ENCODE data around the gene TMED5. TPM values are rescaled to one million over a fixed set of nuclear protein-coding genes. Genes with fewer than 3 reads are reported as not detected.

TMED5 gene
- total RNA-seq, 4 donors from 2014 or later = 28.7 to 47.9 (median 39.1) TPM

DNA sequence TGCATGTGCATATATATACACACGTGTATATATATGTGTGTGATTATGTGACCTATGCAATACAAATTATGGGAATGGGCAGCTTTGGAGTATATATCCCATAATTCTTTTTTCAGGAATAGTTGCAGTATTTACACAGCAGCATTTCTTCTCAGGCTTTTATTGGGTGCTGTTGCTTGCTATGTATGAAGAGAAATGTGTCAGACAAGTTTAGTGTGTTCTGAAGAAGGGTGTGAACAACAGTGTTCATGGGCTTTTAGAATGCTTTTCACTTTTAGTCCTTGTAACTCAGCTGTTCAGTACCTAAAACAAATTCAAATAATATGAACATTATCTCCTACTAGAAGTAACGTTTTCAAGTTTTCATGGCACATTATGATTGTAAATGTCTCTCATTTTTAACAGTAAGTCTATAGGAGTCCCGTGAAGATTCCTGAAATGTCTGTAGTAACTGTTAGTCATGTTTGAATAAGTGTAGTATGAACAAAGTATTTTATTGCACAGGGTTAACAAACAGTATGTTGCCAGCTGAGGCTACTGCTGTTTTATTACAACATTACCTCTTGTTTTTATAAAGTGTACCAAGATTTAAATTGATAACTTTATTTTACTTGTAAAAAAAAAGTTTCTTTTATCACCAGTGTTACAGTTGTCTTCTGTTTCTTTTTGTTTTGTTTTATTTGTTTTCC lies 42.5 kb downstream of the TMED5 start:
- 51 to 60% methylated on average over 3 of the region's 3 CpGs for WGBS, 2 donors

DNA sequence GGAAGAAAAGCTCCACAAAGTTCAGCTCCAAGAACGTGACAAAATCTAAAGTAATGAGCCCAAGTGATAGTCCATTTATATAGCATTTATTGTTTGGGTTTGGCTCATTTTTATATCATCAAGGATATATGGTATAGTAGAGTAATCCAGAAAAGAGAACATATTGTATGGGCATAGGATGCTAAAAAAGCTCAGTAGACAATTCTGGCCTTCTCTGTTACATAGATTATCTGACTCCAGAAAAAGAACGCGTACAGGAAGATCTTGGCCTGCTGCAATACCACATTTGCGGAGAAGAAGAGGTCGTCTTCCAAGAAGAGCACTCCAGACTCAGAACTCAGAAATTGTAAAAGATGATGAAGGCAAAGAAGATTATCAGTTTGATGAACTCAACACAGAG lies 43.8 kb downstream of the TMED5 start:
- Histone ChIP-seq H3K27me3 (no peaks in the 10 kb centered on the region), H3K9me3 (no peaks in the 10 kb centered on the region), H3K36me3 (peaks cover 0 to 78% (median 5%) of the 10 kb centered on the region in 3 donors), H3K27ac (no peak overlapping the region), H3K4me3 (no peak overlapping the region), H3K4me1 (no peaks in the 10 kb centered on the region)
- 93% methylated on average over 5 of the region's 5 CpGs for WGBS, 2 donors
- TF ChIP-seq POLR2A (IDR thresholded peaks at IDR 0.05) = no peak
- TF ChIP-seq, protein P1, sequence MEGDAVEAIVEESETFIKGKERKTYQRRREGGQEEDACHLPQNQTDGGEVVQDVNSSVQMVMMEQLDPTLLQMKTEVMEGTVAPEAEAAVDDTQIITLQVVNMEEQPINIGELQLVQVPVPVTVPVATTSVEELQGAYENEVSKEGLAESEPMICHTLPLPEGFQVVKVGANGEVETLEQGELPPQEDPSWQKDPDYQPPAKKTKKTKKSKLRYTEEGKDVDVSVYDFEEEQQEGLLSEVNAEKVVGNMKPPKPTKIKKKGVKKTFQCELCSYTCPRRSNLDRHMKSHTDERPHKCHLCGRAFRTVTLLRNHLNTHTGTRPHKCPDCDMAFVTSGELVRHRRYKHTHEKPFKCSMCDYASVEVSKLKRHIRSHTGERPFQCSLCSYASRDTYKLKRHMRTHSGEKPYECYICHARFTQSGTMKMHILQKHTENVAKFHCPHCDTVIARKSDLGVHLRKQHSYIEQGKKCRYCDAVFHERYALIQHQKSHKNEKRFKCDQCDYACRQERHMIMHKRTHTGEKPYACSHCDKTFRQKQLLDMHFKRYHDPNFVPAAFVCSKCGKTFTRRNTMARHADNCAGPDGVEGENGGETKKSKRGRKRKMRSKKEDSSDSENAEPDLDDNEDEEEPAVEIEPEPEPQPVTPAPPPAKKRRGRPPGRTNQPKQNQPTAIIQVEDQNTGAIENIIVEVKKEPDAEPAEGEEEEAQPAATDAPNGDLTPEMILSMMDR (IDR thresholded peaks at IDR 0.05) = no peak
- DNase-seq = no peak
- intact Hi-C loops (cut with DNase I) = no loop called here

More for the DNA sequence above, 42.5 kb downstream of the TMED5 start:
- H3K27ac ChIP-seq = no peak overlapping the region
- no peaks in the 10 kb centered on the region for H3K9me3 ChIP-seq
- peaks cover 0 to 3% (median 0%) of the 10 kb centered on the region in 3 donors for H3K4me1 ChIP-seq
- H3K4me3 ChIP-seq = no peak overlapping the region
- H3K27me3 ChIP-seq = no peaks in the 10 kb centered on the region
- intact Hi-C loops (cut with DNase I) = no loop called here
- TF ChIP-seq, protein P1 (IDR thresholded peaks at IDR 0.05) = no peak
- TF ChIP-seq POLR2A (IDR thresholded peaks at IDR 0.05) = no peak
- peaks cover 0 to 75% (median 5%) of the 10 kb centered on the region in 3 donors for H3K36me3 ChIP-seq
- no peak for DNase-seq

DNA sequence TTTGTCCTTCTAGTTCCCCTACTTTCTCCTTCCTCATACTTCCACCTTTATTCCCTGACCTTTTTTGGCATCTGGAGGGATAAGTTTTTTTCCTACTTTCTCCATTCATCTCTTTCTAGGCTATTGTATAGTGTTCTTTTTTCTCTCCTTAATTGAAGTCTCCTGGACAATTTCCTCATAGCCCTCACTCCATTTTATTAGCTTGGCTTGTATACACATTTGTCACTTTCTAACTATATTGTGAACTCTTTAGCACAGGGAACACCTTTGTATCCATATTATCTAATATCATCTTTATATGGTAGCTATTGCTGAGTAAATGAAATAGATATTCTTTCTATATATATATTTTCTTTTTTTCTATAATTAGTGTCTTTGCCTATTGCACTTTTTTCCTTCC lies 47.6 kb downstream of the TMED5 start:
- TF ChIP-seq POLR2A (IDR thresholded peaks at IDR 0.05) = no peak
- TF ChIP-seq, protein P1 (IDR thresholded peaks at IDR 0.05) = no peak
- Histone ChIP-seq H3K4me3 (no peak overlapping the region), H3K27me3 (no peaks in the 10 kb centered on the region), H3K9me3 (no peaks in the 10 kb centered on the region), H3K36me3 (peaks cover 0 to 68% (median 0%) of the 10 kb centered on the region in 3 donors), H3K4me1 (no peaks in the 10 kb centered on the region), H3K27ac (no peak overlapping the region)
- DNase-seq = no peak
- intact Hi-C loops (cut with DNase I) = no loop called here

DNA sequence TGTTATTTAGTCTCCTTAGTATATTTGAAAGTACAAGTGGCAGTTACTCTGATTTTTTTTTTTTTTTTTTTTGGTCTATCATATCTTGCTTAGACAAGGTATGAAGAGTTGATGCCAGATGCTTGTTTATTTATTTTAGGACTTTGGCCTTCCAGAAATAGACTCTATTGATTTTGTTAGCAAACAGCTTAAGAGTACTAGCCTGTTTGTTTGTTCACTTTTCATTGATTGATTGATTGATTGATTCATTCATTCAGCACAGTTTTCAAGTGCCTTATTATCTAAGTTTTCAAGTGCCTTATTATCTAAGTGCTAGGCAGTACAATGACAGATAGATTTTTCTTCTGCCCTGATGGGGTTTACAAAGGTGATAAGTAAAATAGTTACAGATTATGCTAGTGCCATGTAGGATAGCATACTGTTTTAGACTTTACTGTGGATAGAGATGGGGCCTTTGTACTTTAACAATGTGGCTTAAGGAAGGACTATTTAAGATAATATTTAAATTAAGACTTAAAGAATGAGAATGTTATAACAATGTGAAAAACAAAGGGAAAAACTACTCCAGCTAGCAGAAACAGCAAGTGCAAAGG lies 50.6 kb downstream of the TMED5 start:
- no peaks in the 10 kb centered on the region for H3K27me3 ChIP-seq

More for the DNA sequence above, 50.6 kb downstream of the TMED5 start:
- TF ChIP-seq POLR2A (IDR thresholded peaks at IDR 0.05) = no peak
- TF ChIP-seq, protein P1 (IDR thresholded peaks at IDR 0.05) = no peak
- Histone ChIP-seq H3K36me3 (peaks cover 0 to 50% (median 0%) of the 10 kb centered on the region in 3 donors), H3K4me3 (no peak overlapping the region), H3K9me3 (no peaks in the 10 kb centered on the region), H3K27ac (no peak overlapping the region), H3K4me1 (no peaks in the 10 kb centered on the region)
- intact Hi-C loops (cut with DNase I) = no loop called here
- DNase-seq = no peak

All from esophagus squamous epithelium (tissue), 5 donors.